ENCODE measurements around the gene PRPSAP2.
"Not testable (repeated sequence)": the region's sequence is repeated elsewhere in the genome, so short reads cannot be mapped to it uniquely, and the experiment has no call there.

DNA sequence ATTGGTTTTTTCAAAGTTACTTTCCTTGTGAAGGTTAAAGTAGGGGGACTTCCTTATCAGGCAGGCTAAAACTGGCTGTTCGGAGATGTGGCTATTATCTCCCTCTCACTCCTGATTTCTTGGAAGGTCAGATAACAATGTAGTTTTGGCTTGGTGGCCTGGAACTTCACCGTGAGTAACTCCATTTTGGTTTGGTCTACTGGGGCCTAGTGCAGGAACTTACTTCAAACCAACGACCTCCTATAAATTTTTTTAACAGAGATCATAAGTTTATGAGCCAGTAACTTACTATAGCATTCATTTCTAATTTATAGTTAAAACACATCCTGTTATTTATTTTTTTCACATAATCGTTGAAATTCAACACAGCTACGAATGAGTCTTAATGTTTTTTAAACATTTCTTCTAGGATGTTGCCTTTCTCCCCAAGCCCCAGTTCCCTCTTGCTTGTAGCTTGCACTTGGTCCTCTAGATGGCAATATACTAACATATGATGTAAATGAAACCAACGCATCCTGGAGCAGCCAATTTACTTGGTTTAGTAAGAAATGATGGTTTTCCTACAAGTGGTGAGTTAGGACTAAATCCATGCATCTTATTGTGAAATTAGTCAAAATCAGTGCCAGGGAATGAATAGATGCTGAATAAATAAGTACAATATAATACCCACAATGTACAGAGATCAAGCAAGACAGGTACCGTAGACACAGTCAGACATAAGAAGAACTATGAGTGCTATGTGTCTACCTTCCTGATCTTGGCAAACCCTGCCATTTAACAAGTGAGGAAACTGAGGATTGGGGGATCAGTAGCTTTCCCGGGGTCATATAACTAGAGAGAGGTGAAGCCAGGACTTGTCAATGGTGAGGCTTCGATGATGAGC is 41.2 kb upstream of the PRPSAP2 start:
- not testable (repeated sequence) for TF ChIP-seq EZH2phosphoT487 (IDR thresholded peaks at IDR 0.05; ENCODE audit: low read depth)
- TF ChIP-seq, protein P1, sequence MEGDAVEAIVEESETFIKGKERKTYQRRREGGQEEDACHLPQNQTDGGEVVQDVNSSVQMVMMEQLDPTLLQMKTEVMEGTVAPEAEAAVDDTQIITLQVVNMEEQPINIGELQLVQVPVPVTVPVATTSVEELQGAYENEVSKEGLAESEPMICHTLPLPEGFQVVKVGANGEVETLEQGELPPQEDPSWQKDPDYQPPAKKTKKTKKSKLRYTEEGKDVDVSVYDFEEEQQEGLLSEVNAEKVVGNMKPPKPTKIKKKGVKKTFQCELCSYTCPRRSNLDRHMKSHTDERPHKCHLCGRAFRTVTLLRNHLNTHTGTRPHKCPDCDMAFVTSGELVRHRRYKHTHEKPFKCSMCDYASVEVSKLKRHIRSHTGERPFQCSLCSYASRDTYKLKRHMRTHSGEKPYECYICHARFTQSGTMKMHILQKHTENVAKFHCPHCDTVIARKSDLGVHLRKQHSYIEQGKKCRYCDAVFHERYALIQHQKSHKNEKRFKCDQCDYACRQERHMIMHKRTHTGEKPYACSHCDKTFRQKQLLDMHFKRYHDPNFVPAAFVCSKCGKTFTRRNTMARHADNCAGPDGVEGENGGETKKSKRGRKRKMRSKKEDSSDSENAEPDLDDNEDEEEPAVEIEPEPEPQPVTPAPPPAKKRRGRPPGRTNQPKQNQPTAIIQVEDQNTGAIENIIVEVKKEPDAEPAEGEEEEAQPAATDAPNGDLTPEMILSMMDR (IDR thresholded peaks at IDR 0.05; ENCODE audit: low read depth, low read length): peak; percentile 21

Measured in OCI-LY3 (cell line).